ENCODE results near the gene THEMIS. TPM values are rescaled to one million over a fixed set of nuclear protein-coding genes. Genes with fewer than 3 reads are reported as not detected.
A peak's percentile ranks its signal among the peaks of the same experiment; 100 is the strongest.

THEMIS gene
- total RNA-seq, 2 experiments from 2014 or later = 9.5 to 11.5 TPM

DNA sequence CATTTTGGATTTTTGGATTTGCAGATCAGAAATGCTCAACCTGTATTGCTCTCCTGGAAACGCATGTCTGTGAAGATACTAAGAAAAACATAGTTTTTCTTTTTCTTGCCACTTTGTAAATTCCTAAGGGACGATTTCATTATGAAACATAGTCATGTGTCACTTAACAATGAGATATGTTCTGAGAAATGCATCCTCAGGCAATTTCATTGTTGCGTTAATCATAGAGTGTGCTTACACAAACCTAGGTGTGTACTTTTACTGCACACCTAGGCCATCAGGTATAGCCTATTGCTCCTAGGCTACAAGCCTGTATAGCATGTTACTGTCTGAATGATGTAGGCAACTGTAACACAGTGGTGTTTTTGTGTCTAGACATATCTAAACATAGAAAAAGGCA lies 13.4 kb upstream of the THEMIS start:
- peaks cover 71% of the 10 kb centered on the region for H3K4me1 Mint-ChIP-seq (ENCODE audit: low read depth)
- no peak for DNase-seq
- peaks cover 20% of the 10 kb centered on the region for H3K36me3 Mint-ChIP-seq
- no peaks in the 10 kb centered on the region for H3K27me3 Mint-ChIP-seq
- CTCF ChIA-PET = no interaction called here
- POLR2A ChIA-PET = interaction anchor here (1.0 kb wide), 1 partner anchor 140 kb away, joined by 4 read pairs; no protein-coding TSS in a partner anchor
- no peak overlapping the region for H3K27ac Mint-ChIP-seq
- intact Hi-C loops (cut with micrococcal nuclease) = loop anchor here (10.0 kb wide), 1 partner anchor 399 kb away; the partner anchor contains the start of gene MTCL3
- H3K9me3 Mint-ChIP-seq = peaks cover 21% of the 10 kb centered on the region
- no peak overlapping the region for H3K4me3 Mint-ChIP-seq

DNA sequence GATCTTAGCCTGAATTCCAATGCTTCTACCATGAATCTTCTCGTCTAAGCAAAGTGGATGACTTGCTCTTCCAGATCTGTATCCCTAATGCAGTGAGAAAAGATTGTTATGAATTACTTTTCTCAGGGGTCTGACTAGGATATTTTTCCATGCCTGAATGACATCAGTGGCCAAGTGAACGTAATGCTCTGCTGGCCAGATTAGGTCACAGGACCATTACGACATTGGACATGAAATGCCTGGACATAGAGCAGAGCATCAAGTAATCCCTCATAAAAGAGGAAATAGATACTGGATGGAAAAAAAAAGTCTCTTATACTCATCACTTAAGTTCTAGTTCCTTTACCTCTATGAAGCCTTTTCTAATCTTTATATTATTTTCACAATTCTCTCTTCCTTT lies 12.1 kb upstream of the THEMIS start:
- Mint-ChIP-seq H3K27ac (no peak overlapping the region), H3K4me1 (ENCODE audit: low read depth) (peaks cover 69% of the 10 kb centered on the region), H3K9me3 (peaks cover 24% of the 10 kb centered on the region), H3K27me3 (no peaks in the 10 kb centered on the region), H3K36me3 (peaks cover 22% of the 10 kb centered on the region), H3K4me3 (no peak overlapping the region)
- ChIA-PET CTCF (no interaction called here), POLR2A (no interaction called here)
- no peak for DNase-seq
- intact Hi-C loops (cut with micrococcal nuclease) = loop anchor here (10.0 kb wide), 1 partner anchor 398 kb away; the partner anchor contains the start of gene MTCL3

DNA sequence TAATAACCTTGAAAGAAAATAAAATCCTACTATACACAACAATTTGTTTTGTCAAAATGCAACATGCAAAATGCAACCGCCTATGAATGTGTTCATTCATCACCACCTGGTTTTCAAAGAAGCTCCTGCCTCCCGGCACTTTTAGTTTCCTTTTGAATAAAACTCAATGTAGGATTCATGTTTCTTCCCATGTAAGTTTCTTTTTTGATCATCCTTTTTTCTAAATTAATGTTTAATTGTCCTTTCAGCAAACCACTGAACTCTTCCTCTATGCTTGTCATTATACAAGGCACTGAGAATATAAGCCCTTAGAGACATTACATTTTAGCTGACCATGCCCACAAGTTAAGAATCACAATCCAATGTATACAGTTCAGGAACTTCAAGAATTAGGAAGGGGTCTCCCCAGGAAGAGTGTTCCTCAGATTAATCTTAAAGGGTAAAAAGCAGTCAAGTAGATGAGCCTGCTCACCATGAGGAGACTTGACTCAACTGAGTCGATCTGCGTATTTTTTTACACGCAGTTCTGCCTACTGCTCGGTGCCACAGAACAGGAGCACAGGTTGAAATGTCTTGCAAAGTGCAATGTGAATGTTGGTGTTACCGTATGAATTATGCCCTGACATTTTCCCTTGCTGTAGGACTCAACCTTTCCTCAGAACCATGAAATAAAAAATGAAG lies 7.2 kb upstream of the THEMIS start:
- H3K27me3 Mint-ChIP-seq = no peaks in the 10 kb centered on the region
- ChIA-PET CTCF (interaction anchor here (1.0 to 2.4 kb wide), 6 partner anchors 9 to 171 kb away, joined by 3 to 11 read pairs (median 5); no protein-coding TSS in a partner anchor), POLR2A (interaction anchor here (0.7 to 1.9 kb wide), 5 partner anchors 11 to 46 kb away, joined by 3 to 8 read pairs (median 3); no protein-coding TSS in a partner anchor)
- H3K9me3 Mint-ChIP-seq = peaks cover 24% of the 10 kb centered on the region
- peaks cover 22% of the 10 kb centered on the region for H3K36me3 Mint-ChIP-seq
- peak overlapping the region; percentile 70 for H3K4me3 Mint-ChIP-seq
- intact Hi-C loops (cut with micrococcal nuclease) = loop anchor here (1.0 to 10.0 kb wide), 13 partner anchors 10 to 347 kb away; no protein-coding TSS in a partner anchor
- DNase-seq = peak; percentile 56
- H3K4me1 Mint-ChIP-seq (ENCODE audit: low read depth) = peaks cover 67% of the 10 kb centered on the region
- H3K27ac Mint-ChIP-seq = peak overlapping the region; percentile 86

DNA sequence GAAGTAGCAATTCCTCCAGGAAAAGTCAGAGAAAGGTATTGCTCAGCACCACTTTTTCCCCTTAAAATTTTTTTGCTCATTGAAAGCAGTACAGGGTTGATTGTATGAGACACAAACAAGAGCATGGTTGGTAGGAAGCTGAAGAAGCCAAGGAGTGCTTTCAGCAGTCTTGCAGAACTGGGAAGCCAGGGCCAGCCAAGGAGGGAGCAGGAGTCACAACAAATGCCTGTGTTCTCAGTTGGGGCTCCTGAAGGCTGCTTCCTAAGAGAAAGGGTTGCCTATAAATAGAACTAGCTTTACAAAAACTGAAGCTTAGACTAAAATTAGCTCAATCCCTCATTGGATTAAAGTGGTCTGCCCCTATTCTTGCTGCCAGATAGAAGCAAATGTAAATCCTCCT lies 3.3 kb upstream of the THEMIS start:
- intact Hi-C loops (cut with micrococcal nuclease) = loop anchor here (10.0 kb wide), 1 partner anchor 351 kb away; no protein-coding TSS in a partner anchor
- ChIA-PET POLR2A (no interaction called here), CTCF (interaction anchor here (1.2 kb wide), 1 partner anchor 169 kb away, joined by 4 read pairs; no protein-coding TSS in a partner anchor)
- no peaks in the 10 kb centered on the region for H3K27me3 Mint-ChIP-seq
- peaks cover 65% of the 10 kb centered on the region for H3K4me1 Mint-ChIP-seq (ENCODE audit: low read depth)
- DNase-seq = no peak
- H3K9me3 Mint-ChIP-seq = peaks cover 2% of the 10 kb centered on the region
- peaks cover 6% of the 10 kb centered on the region for H3K36me3 Mint-ChIP-seq
- H3K27ac Mint-ChIP-seq = peak overlapping the region; percentile 39
- H3K4me3 Mint-ChIP-seq = peak overlapping the region; percentile 27

DNA sequence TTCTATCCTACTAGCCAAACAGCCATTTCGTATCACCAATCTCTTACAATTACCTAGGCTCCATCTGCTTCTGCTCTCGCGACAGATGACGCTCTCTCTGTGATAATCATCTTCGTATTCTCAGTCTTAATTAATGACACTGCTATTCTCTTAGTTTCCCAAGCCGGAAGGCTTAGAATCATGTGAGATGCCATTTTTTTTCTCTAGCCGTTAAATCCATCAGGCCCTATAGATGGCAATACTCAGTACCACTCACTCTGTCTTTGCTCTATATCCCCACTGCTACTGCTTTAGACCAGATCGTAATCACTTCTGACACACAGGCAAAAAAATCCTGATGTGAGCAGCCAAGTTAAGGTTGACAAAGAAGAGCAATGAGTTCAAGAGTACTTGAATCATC lies 2.1 kb upstream of the THEMIS start:
- Mint-ChIP-seq H3K27me3 (no peaks in the 10 kb centered on the region), H3K4me3 (peak overlapping the region; percentile 59), H3K36me3 (peaks cover 4% of the 10 kb centered on the region), H3K27ac (peak overlapping the region; percentile 73), H3K4me1 (ENCODE audit: low read depth) (peaks cover 67% of the 10 kb centered on the region), H3K9me3 (no peaks in the 10 kb centered on the region)
- intact Hi-C loops (cut with micrococcal nuclease) = loop anchor here (2.0 to 10.0 kb wide), 2 partner anchors 16 to 352 kb away; no protein-coding TSS in a partner anchor
- ChIA-PET CTCF (interaction anchor here (0.9 to 1.3 kb wide), 4 partner anchors 12 to 166 kb away, joined by 3 read pairs; no protein-coding TSS in a partner anchor), POLR2A (no interaction called here)
- DNase-seq = no peak

DNA sequence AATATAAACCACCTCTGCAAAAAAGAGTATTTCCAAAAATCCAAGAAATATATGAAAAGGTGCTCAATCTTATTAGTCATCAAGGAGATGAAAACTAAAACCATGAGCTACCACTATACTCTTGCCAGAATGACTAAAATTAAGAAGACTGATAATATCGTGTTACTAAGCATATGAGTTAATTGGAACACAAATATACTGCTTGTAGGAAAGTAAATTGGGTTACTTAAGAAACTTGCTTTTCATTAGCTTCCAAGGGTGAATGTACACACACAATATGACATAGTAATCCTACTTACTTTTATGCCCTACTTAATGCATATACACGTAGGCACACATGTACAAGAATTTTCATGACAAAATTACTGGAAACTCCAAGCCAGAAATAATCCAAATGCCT lies 3.4 kb downstream of the THEMIS start:
- POLR2A ChIA-PET = interaction anchor here (0.6 to 1.5 kb wide), 2 partner anchors 10 to 18 kb away, joined by 3 to 4 read pairs; no protein-coding TSS in a partner anchor
- Mint-ChIP-seq H3K9me3 (no peaks in the 10 kb centered on the region), H3K4me1 (ENCODE audit: low read depth) (peaks cover 46% of the 10 kb centered on the region), H3K4me3 (peak overlapping the region; percentile 66), H3K36me3 (peaks cover 4% of the 10 kb centered on the region), H3K27me3 (no peaks in the 10 kb centered on the region), H3K27ac (peak overlapping the region; percentile 84)
- intact Hi-C loops (cut with micrococcal nuclease) = loop anchor here (1.0 to 5.0 kb wide), 4 partner anchors 11 to 1595 kb away; no protein-coding TSS in a partner anchor
- CTCF ChIA-PET = interaction anchor here (0.7 to 1.6 kb wide), 3 partner anchors 43 to 160 kb away, joined by 3 to 5 read pairs (median 3); no protein-coding TSS in a partner anchor
- DNase-seq = no peak

DNA sequence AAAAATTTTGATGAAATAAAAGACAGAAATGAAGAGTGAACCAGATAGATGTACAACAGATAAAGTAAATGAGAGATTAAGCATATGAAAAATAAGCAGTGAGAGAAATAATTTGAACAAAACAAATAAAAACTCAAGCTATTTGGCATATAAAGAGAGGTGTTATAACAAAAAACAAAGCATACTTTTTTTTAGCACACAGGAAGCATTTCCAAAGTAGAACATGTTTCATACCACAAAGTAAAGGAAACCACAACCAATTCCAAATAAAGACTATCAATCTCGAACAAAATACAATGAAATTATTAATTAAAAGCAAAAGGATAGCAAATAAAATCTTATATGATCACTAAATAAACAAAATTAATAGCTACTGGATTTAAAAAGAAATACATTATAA lies 6.8 kb downstream of the THEMIS start:
- POLR2A ChIA-PET = interaction anchor here (0.7 kb wide), 2 partner anchors 17 to 40 kb away, joined by 3 to 4 read pairs; no protein-coding TSS in a partner anchor
- CTCF ChIA-PET = interaction anchor here (0.8 to 1.4 kb wide), 3 partner anchors 39 to 378 kb away, joined by 3 read pairs; no protein-coding TSS in a partner anchor

DNA sequence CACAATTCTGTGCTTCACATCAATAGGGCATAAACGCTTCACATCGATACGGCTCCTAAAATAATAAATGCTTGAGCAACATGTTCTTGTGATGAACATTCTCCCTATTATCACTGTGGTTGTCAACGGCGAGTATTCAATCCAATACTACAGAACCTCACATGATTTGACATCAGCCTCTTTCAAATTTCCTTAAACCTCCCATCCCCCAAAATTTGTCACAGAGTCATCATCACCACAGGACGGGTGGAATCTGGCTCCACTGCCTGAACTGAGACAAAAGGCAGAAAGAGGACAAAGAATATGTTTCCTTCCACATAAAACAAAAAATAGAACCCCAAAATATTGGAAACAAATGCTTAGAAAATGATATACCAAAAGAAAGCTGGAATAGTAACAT lies 7.3 kb downstream of the THEMIS start:
- ChIA-PET CTCF (interaction anchor here (1.3 kb wide), 1 partner anchor 377 kb away, joined by 3 read pairs; no protein-coding TSS in a partner anchor), POLR2A (interaction anchor here (0.7 to 1.0 kb wide), 2 partner anchors 8 to 41 kb away, joined by 3 to 4 read pairs; partner anchors contain the start of gene THEMIS)
- H3K36me3 Mint-ChIP-seq = peaks cover 12% of the 10 kb centered on the region
- peak overlapping the region; percentile 84 for H3K27ac Mint-ChIP-seq
- peak overlapping the region; percentile 73 for H3K4me3 Mint-ChIP-seq
- peak; percentile 51 for DNase-seq
- H3K27me3 Mint-ChIP-seq = no peaks in the 10 kb centered on the region
- no peaks in the 10 kb centered on the region for H3K9me3 Mint-ChIP-seq
- intact Hi-C loops (cut with micrococcal nuclease) = loop anchor here (1.0 to 2.0 kb wide), 3 partner anchors 9 to 39 kb away; no protein-coding TSS in a partner anchor
- peaks cover 52% of the 10 kb centered on the region for H3K4me1 Mint-ChIP-seq (ENCODE audit: low read depth)

More for the DNA sequence above, 6.8 kb downstream of the THEMIS start:
- intact Hi-C loops (cut with micrococcal nuclease) = no loop called here
- Mint-ChIP-seq H3K9me3 (no peaks in the 10 kb centered on the region), H3K27me3 (no peaks in the 10 kb centered on the region), H3K27ac (peak overlapping the region; percentile 84), H3K4me3 (peak overlapping the region; percentile 73), H3K4me1 (ENCODE audit: low read depth) (peaks cover 56% of the 10 kb centered on the region), H3K36me3 (peaks cover 12% of the 10 kb centered on the region)
- no peak for DNase-seq

DNA sequence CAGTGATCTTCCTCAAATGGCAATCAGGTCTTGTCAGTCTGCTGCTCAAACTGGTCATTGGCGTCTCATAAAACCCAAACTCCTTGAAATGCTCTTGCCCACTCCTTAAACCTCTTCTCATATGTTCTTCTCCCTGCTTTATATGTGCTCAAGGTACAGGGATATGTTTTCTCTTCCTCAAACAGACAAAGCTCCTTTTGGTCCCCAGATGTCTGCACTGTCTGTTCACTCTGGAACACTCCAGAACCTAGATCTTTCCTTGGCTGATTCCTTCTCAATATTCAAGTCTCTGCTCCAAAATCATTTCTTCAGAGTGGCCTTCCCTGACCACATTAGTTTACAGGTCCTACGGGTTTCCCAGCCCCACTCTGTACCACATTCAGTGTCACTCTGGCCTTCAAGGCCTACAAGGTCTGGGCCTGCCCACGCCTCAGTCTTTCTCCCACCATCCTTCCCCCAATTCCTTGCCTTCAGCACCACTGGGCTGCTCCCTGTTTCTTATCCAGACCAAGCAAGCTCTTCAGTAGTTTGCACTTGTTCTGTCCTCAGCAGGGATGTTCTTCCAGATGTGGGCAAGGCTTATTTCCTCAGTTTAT lies 9.0 kb downstream of the THEMIS start:
- Mint-ChIP-seq H3K27me3 (no peaks in the 10 kb centered on the region), H3K27ac (peak overlapping the region; percentile 44), H3K4me1 (ENCODE audit: low read depth) (peaks cover 45% of the 10 kb centered on the region), H3K4me3 (peak overlapping the region; percentile 2), H3K36me3 (peaks cover 14% of the 10 kb centered on the region), H3K9me3 (no peaks in the 10 kb centered on the region)
- DNase-seq = no peak
- CTCF ChIA-PET = interaction anchor here (2.7 kb wide), 1 partner anchor 37 kb away, joined by 9 read pairs; no protein-coding TSS in a partner anchor
- intact Hi-C loops (cut with micrococcal nuclease) = loop anchor here (2.0 kb wide), 1 partner anchor 37 kb away; no protein-coding TSS in a partner anchor
- POLR2A ChIA-PET = no interaction called here

DNA sequence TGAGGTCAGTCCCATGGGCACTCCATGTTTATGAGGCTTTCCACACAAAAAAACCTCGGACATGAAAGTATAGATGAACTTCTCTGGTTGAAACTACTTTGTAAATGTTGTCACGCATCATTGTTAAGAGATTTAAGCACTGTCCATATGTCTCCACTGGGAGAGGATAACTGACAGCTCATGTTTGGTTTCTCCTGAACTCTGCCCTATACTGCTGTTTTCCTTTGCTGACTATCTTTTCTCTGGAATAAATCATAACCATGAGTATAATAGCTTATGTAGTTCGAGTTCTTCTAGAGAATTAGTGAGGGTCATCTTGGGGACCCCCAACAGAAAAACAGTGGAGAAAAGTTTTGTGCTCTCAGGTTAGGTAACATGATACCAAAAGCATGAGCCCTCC lies 14.3 kb downstream of the THEMIS start:
- ChIA-PET CTCF (no interaction called here), POLR2A (no interaction called here)
- no peak for DNase-seq
- Mint-ChIP-seq H3K4me3 (no peak overlapping the region), H3K36me3 (peaks cover 11% of the 10 kb centered on the region), H3K9me3 (peaks cover 3% of the 10 kb centered on the region), H3K27me3 (no peaks in the 10 kb centered on the region), H3K27ac (no peak overlapping the region), H3K4me1 (ENCODE audit: low read depth) (peaks cover 60% of the 10 kb centered on the region)
- intact Hi-C loops (cut with micrococcal nuclease) = no loop called here

DNA sequence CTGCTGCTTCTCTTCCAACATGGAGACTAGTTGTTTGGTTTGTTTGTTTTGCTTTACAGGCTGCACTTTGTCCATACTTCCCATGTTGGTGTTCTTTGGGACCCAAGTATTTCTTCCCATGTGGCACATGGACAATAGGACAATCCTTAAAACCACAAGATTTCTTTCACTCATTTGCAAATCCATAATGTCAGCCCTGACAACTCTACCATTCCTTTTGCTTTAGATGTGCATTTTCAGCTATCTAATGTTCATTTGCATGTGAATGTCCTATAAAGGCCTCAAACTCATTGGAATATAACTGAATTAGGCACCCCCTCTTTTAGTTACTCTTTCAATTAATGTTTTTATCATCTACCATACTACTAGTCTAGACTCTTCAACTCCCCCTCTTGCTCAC lies 16.7 kb downstream of the THEMIS start:
- Mint-ChIP-seq H3K4me3 (no peak overlapping the region), H3K4me1 (ENCODE audit: low read depth) (peaks cover 64% of the 10 kb centered on the region)
- CTCF ChIA-PET = no interaction called here

More for the DNA sequence above, 16.7 kb downstream of the THEMIS start:
- peaks cover 3% of the 10 kb centered on the region for H3K9me3 Mint-ChIP-seq
- H3K27ac Mint-ChIP-seq = no peak overlapping the region
- intact Hi-C loops (cut with micrococcal nuclease) = loop anchor here (1.0 kb wide), 1 partner anchor 9 kb away; no protein-coding TSS in a partner anchor
- POLR2A ChIA-PET = no interaction called here
- DNase-seq = no peak
- H3K36me3 Mint-ChIP-seq = peaks cover 6% of the 10 kb centered on the region
- no peaks in the 10 kb centered on the region for H3K27me3 Mint-ChIP-seq

All from activated CD4-positive, alpha-beta memory T cell treated with anti-CD3 and anti-CD28 coated beads for 36 hours (primary cell).